ENCODE results near the gene TTC13.

DNA sequence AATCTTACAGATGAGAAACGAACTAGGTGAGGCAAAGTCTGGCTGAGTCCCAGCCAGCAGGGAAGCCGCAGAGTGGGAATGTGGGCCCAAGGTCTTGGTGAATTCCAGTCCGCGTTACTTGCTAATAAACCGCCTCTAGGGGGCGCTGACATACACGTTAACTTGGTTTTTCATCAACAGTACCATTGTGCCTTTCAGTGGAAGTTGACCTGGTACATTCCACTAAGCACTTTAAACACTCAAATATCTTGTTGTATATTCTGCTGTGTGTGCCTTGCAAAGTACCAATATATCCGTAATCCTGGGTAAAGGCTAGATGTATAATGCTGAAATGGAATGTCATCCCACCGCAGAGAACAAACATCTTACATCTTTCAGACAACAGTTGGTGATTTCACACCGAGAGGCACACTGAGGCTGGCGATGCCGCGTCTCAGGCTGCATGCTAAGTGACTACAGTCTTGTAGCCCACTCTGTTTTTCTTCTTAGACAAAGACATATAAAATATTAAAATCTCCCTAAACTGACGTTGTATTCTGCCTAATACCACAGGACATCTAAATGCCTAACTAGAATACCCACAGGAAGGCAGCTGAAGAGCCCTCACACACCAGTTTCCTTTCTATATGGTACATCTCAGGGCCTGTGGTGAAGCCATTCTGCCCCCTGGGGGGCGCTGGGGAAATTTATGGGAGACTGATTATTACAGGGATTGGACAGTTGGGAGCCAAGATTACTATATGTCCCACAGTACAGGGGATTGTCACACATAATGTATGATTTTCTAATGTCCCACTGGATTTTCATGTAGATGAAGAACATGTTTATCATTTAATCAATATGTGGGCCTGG, 61.2 kb downstream of the TTC13 start:
- TF ChIP-seq, protein P1, sequence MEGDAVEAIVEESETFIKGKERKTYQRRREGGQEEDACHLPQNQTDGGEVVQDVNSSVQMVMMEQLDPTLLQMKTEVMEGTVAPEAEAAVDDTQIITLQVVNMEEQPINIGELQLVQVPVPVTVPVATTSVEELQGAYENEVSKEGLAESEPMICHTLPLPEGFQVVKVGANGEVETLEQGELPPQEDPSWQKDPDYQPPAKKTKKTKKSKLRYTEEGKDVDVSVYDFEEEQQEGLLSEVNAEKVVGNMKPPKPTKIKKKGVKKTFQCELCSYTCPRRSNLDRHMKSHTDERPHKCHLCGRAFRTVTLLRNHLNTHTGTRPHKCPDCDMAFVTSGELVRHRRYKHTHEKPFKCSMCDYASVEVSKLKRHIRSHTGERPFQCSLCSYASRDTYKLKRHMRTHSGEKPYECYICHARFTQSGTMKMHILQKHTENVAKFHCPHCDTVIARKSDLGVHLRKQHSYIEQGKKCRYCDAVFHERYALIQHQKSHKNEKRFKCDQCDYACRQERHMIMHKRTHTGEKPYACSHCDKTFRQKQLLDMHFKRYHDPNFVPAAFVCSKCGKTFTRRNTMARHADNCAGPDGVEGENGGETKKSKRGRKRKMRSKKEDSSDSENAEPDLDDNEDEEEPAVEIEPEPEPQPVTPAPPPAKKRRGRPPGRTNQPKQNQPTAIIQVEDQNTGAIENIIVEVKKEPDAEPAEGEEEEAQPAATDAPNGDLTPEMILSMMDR (IDR thresholded peaks at IDR 0.05): peak in 5 of 6 experiments; percentile 51 to 72 (median 51)
- no peak for TF ChIP-seq POLR2A (IDR thresholded peaks at IDR 0.05)

All from thyroid gland (tissue), 4 donors.